NT2/D1 (cell line): ENCODE data around the gene MICALL2.

Experiments
- SUZ12 ChIP-seq: IDR thresholded peaks from 2 replicates; pipeline ENCODE4 v1.6.1; 2011; ENCODE audit not compliant: insufficient read length, insufficient read depth; ENCODE audit errors: extremely low read depth
- YY1 ChIP-seq: IDR thresholded peaks from 2 replicates; pipeline ENCODE4 v1.6.1; 2011; ENCODE audit not compliant: insufficient read length, insufficient read depth
- ZNF274 ChIP-seq: IDR thresholded peaks from 2 replicates; pipeline ENCODE4 v1.6.1; 2011; ENCODE audit warnings: mild to moderate bottlenecking, low read depth, low read length

- TF ChIP-seq YY1 = no peak
- TF ChIP-seq ZNF274 = no peak
- no peak for TF ChIP-seq SUZ12
Observed at GRCh38 chr7:1444214-1444924, 14.9 kb downstream of the MICALL2 start.
